Fibroblast of mammary gland (primary cell): Measurements from ENCODE around the gene MYH14.

Source experiments
- DNase-seq: peaks from one replicate; pipeline ENCODE4 v3.0.0-alpha.2; 2010; ENCODE audit warnings: low read depth
- H3K4me3 ChIP-seq: 2 replicates; pipeline ENCODE4 v1.5.1; 2011; ENCODE audit warnings: low read depth, mild to moderate bottlenecking, low read length, moderate library complexity; ENCODE audit not compliant: control insufficient read depth
- CTCF ChIP-seq: conservative IDR thresholded peaks from 2 replicates; pipeline ENCODE4 v1.5.1; 2011; ENCODE audit warnings: low read depth, low read length, inconsistent platforms; ENCODE audit not compliant: control insufficient read depth, insufficient read depth

MYH14 gene

DNA sequence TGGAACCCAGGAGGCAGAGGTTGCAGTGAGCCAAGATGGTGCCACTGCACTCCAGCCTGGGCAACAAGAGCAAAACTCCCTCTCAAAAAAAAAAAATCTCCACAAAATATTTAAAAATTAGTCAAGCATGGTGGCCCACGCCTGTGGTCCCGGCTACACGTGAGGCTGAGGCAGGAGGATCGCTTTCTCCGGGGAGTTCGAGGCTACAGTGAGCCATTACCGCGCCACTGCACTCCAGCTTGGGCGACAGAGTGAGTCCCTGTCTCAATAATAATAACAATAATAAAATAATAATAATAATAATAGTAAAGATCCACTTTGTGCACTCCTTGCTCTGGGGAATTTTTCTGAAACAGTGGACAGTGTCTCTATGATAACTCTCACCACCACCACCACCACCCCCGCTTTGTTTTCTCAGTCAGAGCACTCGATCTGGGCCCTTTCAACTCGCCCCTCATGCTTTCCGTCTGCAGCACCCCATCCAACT lies 153.3 kb downstream of the MYH14 start:
- TF ChIP-seq CTCF, result no peak
- H3K4me3 ChIP-seq, result no peak overlapping the region
- no peak for DNase-seq

- peak; percentile 52 for DNase-seq
- peak; percentile 75 for TF ChIP-seq CTCF
- H3K4me3 ChIP-seq, result peak overlapping the region; percentile 41
Measured at GRCh38 chr19:50357178-50358100, 154.0 kb downstream of the MYH14 start.

GRCh38 chr19:50358483-50359327 lies 155.3 kb downstream of the MYH14 start:
- H3K4me3 ChIP-seq, result peak overlapping the region; percentile 50
- DNase-seq, result peak; percentile 48
- TF ChIP-seq CTCF, result no peak

- DNase-seq, result no peak
- H3K4me3 ChIP-seq, result no peak overlapping the region
- no peak for TF ChIP-seq CTCF
Measured at GRCh38 chr19:50359328-50359818, 156.0 kb downstream of the MYH14 start.
